Sigmoid colon (tissue), 4 donors: ENCODE results near the gene GLP1R.

ENCODE experiments used
- EP300 ChIP-seq, 4 donors: sonication (generic); formaldehyde crosslinking; IDR thresholded peaks; one replicate each; pipeline ENCODE4 v1.6.1; 2017; ENCODE audit warnings: antibody characterized with exemption in 4 of 4
- POLR2AphosphoS5 ChIP-seq, 4 donors: sonication (generic); formaldehyde crosslinking; IDR thresholded peaks; one replicate each; pipeline ENCODE4 v1.6.1; 2017; ENCODE audit warnings: antibody characterized with exemption in 4 of 4

DNA sequence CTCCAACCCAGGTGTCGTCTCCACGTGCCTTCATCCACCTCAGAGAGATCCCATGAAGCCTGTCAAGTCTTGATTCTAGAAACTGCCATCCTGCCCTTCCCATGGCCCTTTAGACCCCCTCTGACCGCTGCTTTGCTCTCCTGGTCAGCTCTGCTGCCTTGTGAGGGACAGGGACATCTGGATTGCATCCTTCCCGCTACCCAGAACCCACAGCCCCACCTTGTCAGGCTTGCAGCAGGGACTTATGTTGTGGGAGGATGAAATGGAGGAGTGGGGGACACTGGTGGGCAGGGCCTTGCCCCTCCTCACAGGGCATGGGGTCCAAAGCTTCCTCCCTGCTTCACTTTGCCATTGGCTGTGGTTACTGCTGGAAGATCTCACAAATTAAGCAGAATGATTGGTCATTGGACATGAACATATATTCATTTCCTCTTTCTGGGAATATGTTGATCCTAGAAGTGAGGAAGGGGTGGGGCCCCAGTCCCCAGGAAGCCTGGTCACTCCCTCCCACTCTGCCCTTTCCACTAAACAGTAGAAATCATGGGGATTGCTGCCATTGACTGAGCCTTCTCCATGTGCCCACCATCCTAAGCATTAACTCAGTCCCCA, 4.5 kb downstream of the GLP1R start:
- no peak for TF ChIP-seq POLR2AphosphoS5 (IDR thresholded peaks at IDR 0.05)
- TF ChIP-seq EP300 (IDR thresholded peaks at IDR 0.05): no peak
